Activated CD8-positive, alpha-beta memory T cell treated with anti-CD3 and anti-CD28 coated beads for 1 hour (primary cell): ENCODE results near the gene CTIF.
"Not testable (repeated sequence)": the region's sequence is repeated elsewhere in the genome, so short reads cannot be mapped to it uniquely, and the experiment has no call there.

ENCODE experiments used
- DNase-seq, 2 donors: peaks; one replicate each; pipeline ENCODE4 v3.0.0-alpha.2; 2020; ENCODE audit warnings: low read depth in 1 of 2; ENCODE audit errors: extremely low read depth in 1 of 2

Gene CTIF

DNA sequence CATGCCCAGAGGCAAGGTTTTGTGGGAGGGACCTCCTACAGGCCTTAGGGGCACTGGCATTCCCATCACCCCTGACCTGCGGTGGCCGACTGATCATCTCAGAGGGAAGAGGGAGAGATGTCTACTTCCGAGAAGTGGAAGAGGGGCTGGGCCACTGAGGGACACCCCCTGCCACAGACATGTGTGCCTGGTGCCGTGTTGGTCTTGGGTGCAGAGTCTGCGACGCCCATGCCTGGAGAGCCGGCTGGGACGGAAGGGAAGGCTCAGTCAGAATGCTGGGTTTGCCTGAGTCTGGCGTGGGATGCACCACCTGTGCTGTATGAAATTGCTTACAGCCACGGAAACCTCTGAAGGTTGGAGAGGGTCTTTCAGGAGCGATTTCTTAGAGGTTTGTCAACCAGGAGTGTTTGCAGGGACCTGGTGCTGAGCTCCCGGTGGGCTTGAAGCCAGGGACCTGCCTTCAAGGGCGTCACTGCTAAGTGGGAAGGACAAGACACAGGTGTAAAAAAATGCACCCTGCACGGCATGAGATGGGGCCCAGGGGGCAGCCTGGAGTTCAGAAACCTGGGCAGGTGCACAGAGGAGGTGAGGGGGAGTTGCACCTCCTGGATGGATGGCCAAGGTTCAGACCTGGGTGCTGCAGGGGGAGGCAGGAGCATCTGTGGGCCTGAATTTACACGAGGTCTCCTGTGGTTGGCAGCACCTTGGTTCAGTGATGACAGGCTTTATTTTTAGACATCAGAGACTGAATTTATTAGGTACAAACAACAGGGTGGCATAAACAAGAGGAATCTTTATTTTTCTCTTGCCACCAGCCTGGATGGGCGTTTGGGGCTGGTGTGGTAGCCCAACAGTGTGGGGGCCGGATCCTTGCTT is 100.3 kb downstream of the CTIF start:
- DNase-seq = no peak

DNA sequence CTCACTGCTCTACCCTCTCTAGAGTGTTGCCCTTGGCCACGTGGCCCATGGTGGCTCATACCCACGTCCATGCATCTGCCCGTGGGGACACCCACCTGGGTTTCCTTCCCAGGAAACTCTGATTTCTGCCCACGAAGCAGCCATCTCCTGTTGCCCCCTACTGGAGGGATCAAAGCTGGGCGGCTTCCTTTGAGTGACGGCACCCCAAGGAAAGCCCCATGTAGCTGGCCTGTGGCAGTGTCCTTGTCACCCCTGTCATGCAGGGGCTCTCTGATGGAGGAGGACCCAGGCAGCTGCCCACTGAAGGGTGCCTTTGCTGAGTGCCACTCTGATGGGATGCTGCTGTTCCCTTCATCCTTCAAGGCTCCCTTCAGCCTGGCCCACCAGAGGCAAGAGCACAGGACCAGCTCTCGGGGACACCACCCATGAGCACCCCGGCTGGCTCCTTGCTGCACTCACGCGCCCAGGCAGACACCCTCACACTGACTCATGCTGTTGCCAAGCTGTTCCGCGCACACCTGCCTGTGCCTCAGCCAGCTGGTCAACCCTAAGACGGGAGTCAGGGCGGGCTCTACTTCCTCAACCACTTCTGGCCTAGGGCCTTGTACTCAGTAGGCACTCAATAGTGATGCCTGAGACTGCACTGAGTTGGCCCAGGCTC is 101.1 kb downstream of the CTIF start:
- no peak for DNase-seq

DNA sequence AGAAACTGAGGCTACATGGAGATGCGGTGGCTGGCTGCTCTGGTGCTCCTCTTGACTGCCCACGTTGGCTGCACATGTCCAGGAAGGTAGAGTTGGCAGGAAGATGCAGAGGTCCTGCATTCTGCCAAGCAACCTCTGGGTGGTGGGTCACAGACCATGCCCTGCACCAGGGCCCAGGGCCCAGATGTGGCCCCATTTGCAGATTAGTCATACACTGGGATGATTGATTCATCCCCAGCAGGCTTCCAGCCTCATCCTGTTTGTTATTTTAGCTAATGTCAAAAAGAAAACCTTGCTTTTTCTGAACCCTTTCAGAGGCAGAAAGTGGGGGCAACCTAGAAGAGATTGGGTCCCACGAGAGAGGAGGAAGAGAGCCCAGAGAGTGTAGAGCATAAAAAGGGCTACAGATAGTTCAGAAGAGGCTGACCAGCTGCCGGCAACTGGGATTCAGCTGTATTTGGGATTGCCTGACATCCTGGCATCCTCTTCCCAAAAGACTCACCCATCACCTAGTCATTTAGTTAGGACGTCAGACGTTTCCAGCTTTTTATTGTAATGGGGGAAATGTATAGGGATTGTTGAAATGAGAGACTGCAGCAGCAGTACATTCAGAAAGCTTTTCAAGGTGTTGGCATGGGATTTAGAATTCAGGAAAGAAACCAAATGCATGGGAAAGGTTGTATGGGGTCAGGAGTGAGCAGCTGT is 101.9 kb downstream of the CTIF start:
- DNase-seq = no peak

DNA sequence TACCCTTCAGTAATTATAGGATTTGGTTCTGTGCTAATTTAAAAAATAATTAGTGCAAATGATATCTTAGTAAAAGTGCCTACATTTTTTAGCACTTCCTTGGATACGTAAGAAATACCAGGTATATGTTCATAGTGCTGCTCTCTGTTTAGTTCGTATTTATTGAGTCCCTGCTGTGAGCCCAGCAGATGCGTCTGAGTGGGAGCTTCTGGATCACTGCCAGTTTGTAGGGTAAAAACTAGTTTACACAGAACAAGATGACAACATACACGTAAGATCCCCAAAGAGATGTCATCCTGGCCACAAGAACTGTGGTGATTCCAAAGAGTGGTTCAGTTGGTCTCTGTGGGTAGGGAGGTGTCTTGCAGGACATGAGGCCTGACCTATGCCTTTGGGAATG is 103.2 kb downstream of the CTIF start:
- no peak for DNase-seq

DNA sequence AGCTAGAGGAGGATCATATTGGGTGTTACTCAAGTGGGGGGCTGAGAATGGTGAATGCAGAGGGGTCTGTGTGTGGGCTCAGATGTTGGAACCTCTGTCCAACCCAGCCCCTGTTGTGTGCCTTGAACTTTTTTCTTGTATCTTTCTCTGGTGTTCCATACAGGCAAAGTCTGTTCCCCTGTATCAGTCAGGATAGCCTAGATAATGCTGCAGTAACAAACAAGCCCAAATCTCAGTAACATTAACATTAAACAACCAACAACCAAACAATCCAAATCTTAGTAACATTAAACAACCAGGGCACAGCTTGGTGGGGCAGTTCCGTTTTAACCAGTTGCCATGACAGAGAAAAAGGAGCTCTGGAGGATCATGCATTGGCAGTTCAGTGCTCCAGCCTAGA is 103.7 kb downstream of the CTIF start:
- DNase-seq = no peak

DNA sequence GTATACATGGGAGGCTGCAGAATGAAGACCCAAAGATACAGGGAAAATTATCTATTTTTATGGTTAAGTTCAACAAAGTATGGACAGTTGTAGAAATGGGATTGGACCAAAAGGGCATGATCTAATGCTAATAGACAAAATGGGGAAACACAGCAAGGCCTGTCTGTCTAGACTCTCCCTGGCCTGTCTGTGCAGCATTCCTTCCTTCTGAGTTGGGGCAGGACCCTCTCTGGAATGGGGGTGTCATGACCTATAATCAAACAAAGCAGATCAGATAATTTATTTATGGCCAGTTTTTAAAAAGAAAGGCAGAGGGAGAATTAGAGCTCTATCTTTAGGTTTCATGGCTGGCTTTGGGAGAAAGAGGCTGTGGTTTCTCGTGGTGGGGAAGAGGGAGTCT is 104.4 kb downstream of the CTIF start:
- no peak for DNase-seq

DNA sequence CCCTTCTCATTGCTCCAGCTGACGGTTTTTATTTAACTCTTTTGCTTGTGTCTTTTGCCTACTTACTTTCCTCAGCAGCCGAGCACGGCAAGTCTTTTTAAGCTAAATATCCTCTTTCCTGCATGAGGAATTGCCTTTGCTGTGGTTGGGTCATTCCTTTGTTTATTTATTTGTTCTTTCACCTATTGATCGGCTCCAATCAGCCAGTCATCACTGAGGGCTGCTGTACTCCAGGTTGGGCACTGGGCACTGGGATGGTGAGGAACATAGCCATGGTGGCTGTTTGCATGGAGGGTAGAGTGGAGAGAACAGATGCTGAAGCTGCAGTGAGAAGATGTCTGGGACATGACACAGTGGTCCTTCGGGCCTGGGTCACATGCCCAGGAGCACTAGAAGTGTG is 105.2 kb downstream of the CTIF start:
- no peak for DNase-seq

DNA sequence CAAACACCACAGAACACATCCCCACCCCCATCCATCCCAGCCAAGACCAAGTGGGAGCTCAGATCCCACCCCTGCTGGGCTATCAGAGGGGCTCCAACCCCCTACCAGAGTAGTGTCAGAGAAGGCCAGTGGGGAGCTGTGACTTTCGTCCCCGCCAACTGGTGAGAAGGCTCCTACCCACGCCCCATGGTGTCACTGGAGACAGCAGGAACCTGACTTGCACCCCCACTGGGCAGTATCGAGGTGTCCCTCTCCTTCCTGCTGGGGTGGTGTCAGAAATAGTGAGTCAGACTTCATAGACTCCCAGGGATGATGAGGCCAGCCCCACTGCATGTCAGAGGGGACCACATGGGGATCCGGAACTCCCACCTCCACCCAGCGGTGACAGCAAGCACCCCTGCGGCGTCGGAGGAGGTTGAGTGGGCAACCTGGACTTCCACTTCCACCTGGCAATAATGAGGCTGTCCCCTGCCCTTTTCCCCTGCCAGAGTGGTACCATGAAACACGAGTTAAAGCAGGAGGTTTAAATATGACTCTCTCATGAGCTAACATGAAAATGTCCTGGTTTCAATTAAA is 106.7 kb downstream of the CTIF start:
- DNase-seq = no peak

DNA sequence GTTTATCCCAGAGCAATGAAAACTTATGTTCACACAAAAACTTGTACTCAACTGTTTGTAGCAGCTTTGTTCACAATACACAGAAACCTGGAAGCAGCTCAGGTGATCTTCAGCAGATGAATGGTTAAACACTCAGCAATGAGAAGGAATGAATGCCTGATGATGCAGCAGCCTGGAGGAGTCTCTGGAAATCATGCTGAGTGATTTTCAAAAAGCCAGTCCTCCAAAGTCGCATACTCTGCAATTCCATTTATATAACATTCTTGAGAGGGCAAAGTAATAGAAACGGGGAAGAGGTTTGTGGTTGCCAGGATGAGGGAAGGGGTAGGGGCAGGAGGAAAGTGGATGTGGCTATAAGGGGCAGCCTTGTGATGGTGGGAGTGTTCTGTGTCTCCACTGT is 108.1 kb downstream of the CTIF start:
- DNase-seq = no peak

DNA sequence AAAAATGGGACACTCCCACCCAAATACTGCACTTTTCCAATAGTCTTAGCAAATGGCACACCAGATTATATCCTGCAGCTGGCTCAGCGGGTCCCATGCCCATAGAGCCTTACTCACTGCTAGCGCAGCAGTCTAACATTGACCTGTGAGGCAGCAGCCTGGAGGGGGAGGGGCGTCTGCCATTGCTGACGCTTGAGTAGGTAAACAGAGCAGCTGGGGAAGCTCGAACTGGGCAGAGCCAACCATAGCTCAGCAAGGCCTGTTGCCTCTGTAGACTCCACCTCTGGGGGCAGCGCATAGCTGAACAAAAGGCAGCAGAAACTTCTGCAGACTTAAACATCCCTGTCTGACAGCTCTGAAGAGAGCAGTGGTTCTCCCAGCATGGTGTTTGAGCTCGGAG is 110.4 kb downstream of the CTIF start:
- no peak for DNase-seq

- not testable (repeated sequence) for DNase-seq
Measured at GRCh38 chr18:48654591-48654990, 115.8 kb downstream of the CTIF start.

DNA sequence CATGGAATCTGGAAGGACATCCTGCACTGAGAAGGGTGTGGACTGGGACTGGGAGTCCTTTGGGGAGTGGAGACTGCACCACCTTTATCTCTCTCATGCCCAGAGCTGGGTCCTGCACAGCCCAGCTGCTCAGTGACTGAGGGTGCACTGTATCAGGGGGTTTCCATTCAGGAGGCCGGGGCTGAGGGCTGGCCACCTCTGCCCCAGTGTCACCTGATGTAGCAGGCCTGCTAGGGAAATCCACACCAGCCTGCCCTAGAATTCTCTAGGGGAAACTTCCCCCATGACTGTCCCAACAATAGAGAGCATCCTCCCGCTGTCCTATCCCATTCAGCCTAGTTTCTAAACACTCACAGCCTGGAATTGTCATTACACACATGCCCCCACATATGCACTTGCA is 116.7 kb downstream of the CTIF start:
- no peak for DNase-seq

GRCh38 chr18:48656176-48656575 is 117.3 kb downstream of the CTIF start:
- DNase-seq = no peak

GRCh38 chr18:48656582-48656981 is 117.8 kb downstream of the CTIF start:
- DNase-seq = no peak

- no peak for DNase-seq
Measured at GRCh38 chr18:48657447-48658120, 118.8 kb downstream of the CTIF start.

DNA sequence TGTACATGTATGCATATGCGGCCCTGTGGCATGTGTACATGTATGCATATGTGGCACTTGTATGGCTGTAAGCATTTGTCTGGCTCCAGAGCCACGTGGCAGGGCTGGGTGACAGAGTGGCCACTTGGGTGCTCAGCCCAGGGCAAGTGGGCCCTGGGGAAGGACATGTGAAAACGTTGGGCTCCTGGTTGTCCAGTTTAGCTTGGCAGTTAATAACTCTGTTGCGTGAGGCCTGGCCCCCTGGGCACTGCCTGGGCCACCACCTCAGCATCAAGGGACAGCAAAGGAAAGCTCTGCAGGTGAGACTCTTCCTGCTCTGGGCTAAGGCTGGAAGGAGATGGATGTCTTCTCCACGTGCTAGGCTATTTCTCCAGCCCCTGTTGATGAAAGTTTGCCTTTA is 119.9 kb downstream of the CTIF start:
- no peak for DNase-seq

GRCh38 chr18:48659188-48660009 is 120.6 kb downstream of the CTIF start:
- no peak for DNase-seq

DNA sequence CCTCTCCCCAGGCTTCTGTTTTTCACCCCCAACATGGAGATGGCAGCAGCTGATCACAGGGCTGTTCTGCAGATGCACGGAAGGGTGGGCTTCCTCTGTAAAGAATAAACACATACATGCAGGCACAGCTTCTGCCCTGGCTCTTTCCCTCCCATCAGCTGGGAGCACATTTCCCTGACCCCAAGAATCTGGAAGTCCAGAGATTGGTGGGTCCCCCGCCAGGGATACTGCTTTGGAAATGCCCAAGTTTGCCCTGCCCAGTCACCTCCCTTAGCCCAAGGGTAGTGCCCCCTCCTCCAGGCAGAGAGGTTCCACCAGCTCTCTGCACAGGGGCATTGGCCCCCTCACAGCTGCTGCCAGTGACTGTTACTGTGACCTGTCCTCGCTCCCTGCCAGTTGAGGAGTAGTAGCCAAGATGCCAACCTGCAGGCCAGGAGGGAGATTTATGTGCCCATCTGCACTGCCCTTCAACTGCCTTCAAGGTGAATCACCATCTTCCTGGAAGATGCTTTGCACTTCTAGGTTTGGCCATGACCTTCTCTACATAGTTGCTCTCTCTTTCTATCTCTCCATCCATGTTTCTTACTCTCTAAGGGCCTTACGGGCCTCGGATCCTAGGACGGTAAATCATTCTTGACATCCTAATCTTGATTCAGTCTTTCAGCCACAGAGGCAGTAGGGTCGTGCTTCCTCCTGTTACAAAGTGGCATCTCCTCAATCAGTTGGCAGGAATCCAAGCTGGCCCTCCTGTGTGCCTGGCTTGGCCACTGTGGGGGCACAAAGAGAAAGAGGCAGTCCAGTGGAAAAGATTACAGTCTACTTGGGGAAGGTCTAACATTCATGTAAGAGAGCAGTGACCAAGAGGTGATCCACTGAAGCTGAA is 121.8 kb downstream of the CTIF start:
- no peak for DNase-seq

GRCh38 chr18:48661421-48661820 is 122.6 kb downstream of the CTIF start:
- no peak for DNase-seq
